HepG2 (cell line): ENCODE data around the gene PRCD. TPM values are rescaled to one million over a fixed set of nuclear protein-coding genes. Genes with fewer than 3 reads are reported as not detected.

Experiments
- ATRX ChIP-seq: sonication (generic); formaldehyde crosslinking; IDR thresholded peaks from 2 replicates; pipeline ENCODE4 v1.4.0; 2020; ENCODE audit warnings: missing genetic modification reagents, borderline replicate concordance
- CENPT ChIP-seq: sonication (generic); formaldehyde crosslinking; IDR thresholded peaks from 2 replicates; pipeline ENCODE4 v1.8.0; 2022; ENCODE audit warnings: low read depth, mild to moderate bottlenecking, moderate library complexity, missing genetic modification reagents
- EHMT2 ChIP-seq: fragments of 200-600 bp; sonication (generic); IDR thresholded peaks from 2 replicates; pipeline ENCODE4 v1.7.0; 2017; ENCODE audit warnings: antibody characterized with exemption, low read depth, low read length, borderline replicate concordance
- GATAD2A ChIP-seq: IDR thresholded peaks from 2 replicates; pipeline ENCODE4 v1.6.1; 2016
- HDAC2 ChIP-seq: sonication (generic); formaldehyde crosslinking; IDR thresholded peaks from 2 replicates; pipeline ENCODE4 v1.4.0; 2020; ENCODE audit warnings: missing genetic modification reagents
- HHEX ChIP-seq: IDR thresholded peaks from 2 replicates; pipeline ENCODE4 v1.6.1; 2016; ENCODE audit warnings: control low read depth
- LCORL ChIP-seq, 2 experiments: fragments of 450-650 bp in 1 of 2; sonication (generic) in 1 of 2; formaldehyde crosslinking in 1 of 2; IDR thresholded peaks; 2 replicates each; pipeline versions ENCODE4 v1.5.0 to v1.6.1; 2017 to 2020; ENCODE audit warnings: antibody characterized with exemption in 1 of 2, missing genetic modification reagents in 1 of 2
- MAFF ChIP-seq: IDR thresholded peaks from 2 replicates; pipeline ENCODE4 v1.6.1; 2011; ENCODE audit warnings: low read depth, low read length, improper control_type of control experiment
- MEF2D ChIP-seq: sonication (generic); formaldehyde crosslinking; IDR thresholded peaks from 2 replicates; pipeline ENCODE4 v1.5.1; 2020; ENCODE audit warnings: mild to moderate bottlenecking, missing genetic modification reagents
- MXI1 ChIP-seq: IDR thresholded peaks from 3 replicates; pipeline ENCODE4 v1.6.1; 2012; ENCODE audit warnings: low read depth, low read length, inconsistent platforms, borderline replicate concordance
- MYC ChIP-seq: sonication (generic); formaldehyde crosslinking; IDR thresholded peaks from 2 replicates; pipeline ENCODE4 v1.9.0; 2021; ENCODE audit warnings: missing genetic modification reagents, borderline replicate concordance
- SMC3 ChIP-seq: IDR thresholded peaks from 2 replicates; pipeline ENCODE4 v1.6.1; 2011; ENCODE audit warnings: low read length, improper control_type of control experiment
- TARDBP ChIP-seq: sonication (generic); formaldehyde crosslinking; IDR thresholded peaks from 2 replicates; pipeline ENCODE4 v1.8.0; 2022; ENCODE audit warnings: mild to moderate bottlenecking, missing genetic modification reagents
- ZBTB38 ChIP-seq: sonication (generic); formaldehyde crosslinking; IDR thresholded peaks from 2 replicates; pipeline ENCODE4 v1.5.1; 2020; ENCODE audit warnings: mild to moderate bottlenecking, missing genetic modification reagents
- ZBTB7A ChIP-seq: sonication (generic); formaldehyde crosslinking; IDR thresholded peaks from 2 replicates; pipeline ENCODE4 v1.8.0; 2022; ENCODE audit warnings: mild to moderate bottlenecking, missing genetic modification reagents
- ZEB1 ChIP-seq: IDR thresholded peaks from 2 replicates; pipeline ENCODE4 v1.6.1; 2012; ENCODE audit warnings: mild to moderate bottlenecking, low read depth, inconsistent platforms; ENCODE audit not compliant: insufficient replicate concordance
- ZNF550 ChIP-seq: sonication (generic); formaldehyde crosslinking; IDR thresholded peaks from 2 replicates; pipeline ENCODE4 v1.4.0; 2020; ENCODE audit warnings: mild to moderate bottlenecking, missing genetic modification reagents, borderline replicate concordance
- ZNF781 ChIP-seq: sonication (generic); formaldehyde crosslinking; IDR thresholded peaks from 2 replicates; pipeline ENCODE4 v1.5.1; 2020; ENCODE audit warnings: borderline replicate concordance, mild to moderate bottlenecking, missing genetic modification reagents; ENCODE audit errors: not compliant biosample characterization
- ZNF850 ChIP-seq: sonication (generic); formaldehyde crosslinking; conservative IDR thresholded peaks from 2 replicates; pipeline ENCODE4 v1.9.0; 2021; ENCODE audit warnings: mild to moderate bottlenecking, missing genetic modification reagents
- polyA plus RNA-seq, 8 experiments: library from polyadenylated mRNA; depleted of rRNA in 3 of 8; stranded (reverse) in 7 of 8; unstranded in 1 of 8; fragments of >200 nt; fragmentation: Illumina TruSeq in 4 of 8; extraction: Trizol in 4 of 8; gene quantifications; 2 replicates each; pipeline versions ENCODE4 v1.2.1 to v1.2.3, GENCODE V29; 2011 to 2016; ENCODE audit warnings: low read depth in 4 of 8, missing spikeins in 1 of 8, mixed read lengths in 1 of 8; ENCODE audit not compliant: insufficient read depth in 1 of 8
- total RNA-seq, 5 experiments: library from RNA; depleted of rRNA; stranded (reverse); fragments of >200 nt; fragmentation: Illumina TruSeq; extraction: Trizol; gene quantifications; 2 replicates each; pipeline ENCODE4 v1.2.3, GENCODE V29; 2016; ENCODE audit warnings: low read depth in 1 of 5
- TF ChIP-seq, protein P1 (sequence below): sonication (generic); formaldehyde crosslinking; IDR thresholded peaks from 2 replicates; pipeline ENCODE4; 2020; ENCODE audit warnings: missing genetic modification reagents, mild to moderate bottlenecking, borderline replicate concordance
- TF ChIP-seq, protein P2 (sequence below): sonication (generic); formaldehyde crosslinking; IDR thresholded peaks from 2 replicates; pipeline ENCODE4 v1.4.0; 2020; ENCODE audit warnings: low read depth, missing genetic modification reagents
- TF ChIP-seq, protein P3 (sequence below): IDR thresholded peaks from 2 replicates; pipeline ENCODE4 v1.6.1; 2016; ENCODE audit warnings: mild to moderate bottlenecking

PRCD gene
- total and polyA plus RNA-seq, 2 of the 13 experiments (the other 11 are each of a cell fraction or from before 2014, with no cell fraction given): 0.51 TPM; not detected in 1

DNA sequence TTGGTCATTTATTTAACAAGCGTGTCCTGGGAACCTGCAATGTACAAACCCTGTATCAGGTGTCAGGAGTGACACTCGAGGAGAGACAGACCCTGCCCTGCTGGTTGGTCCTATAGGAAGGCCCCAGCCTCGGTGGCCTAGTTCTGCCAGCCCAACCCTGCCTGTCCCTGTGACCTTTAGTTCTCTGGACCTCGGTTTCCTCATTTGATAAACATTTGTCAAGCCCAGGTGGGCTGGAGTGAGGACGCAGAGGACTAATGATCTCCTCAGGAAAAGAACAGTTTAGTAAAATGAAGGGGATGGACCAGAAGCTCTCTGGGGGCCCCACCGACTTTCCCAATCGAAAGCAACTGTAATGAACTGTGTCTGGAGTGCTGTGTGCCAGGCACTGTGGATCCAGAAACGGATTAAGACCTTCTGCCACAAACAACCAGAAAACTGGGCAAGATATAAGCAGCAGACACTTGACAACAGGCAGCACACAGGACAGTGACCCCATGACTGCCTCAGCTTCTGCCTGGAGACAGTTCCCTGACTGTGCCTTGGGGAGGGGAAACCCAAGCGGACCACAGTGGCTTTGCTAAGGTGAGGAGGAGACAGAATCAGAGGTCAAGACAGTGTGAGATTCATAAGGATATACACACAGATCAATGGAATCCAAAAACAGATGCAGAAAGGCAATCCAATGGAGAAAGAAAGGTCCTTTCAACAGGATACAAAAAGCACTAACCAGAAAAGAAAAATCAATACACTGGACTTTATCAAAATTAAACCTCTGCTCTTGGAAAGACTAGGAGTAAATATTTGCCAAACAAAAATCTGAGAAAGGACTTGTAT lies 8.8 kb downstream of the PRCD start (continued):
- TF ChIP-seq, protein P1, sequence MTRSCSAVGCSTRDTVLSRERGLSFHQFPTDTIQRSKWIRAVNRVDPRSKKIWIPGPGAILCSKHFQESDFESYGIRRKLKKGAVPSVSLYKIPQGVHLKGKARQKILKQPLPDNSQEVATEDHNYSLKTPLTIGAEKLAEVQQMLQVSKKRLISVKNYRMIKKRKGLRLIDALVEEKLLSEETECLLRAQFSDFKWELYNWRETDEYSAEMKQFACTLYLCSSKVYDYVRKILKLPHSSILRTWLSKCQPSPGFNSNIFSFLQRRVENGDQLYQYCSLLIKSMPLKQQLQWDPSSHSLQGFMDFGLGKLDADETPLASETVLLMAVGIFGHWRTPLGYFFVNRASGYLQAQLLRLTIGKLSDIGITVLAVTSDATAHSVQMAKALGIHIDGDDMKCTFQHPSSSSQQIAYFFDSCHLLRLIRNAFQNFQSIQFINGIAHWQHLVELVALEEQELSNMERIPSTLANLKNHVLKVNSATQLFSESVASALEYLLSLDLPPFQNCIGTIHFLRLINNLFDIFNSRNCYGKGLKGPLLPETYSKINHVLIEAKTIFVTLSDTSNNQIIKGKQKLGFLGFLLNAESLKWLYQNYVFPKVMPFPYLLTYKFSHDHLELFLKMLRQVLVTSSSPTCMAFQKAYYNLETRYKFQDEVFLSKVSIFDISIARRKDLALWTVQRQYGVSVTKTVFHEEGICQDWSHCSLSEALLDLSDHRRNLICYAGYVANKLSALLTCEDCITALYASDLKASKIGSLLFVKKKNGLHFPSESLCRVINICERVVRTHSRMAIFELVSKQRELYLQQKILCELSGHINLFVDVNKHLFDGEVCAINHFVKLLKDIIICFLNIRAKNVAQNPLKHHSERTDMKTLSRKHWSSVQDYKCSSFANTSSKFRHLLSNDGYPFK (CRISPR knock-in tag): no peak
- TF ChIP-seq ZNF781 (CRISPR knock-in tag): peak; percentile 67
- peak; percentile 42; the same call in 1 of the 2 replicates for TF ChIP-seq GATAD2A (CRISPR knock-in tag)
- TF ChIP-seq HHEX (CRISPR knock-in tag): no peak
- TF ChIP-seq LCORL (IDR thresholded peaks at IDR 0.05): no peak
- peak; percentile 65 for TF ChIP-seq LCORL (CRISPR knock-in tag; IDR thresholded peaks at IDR 0.05)
- TF ChIP-seq, protein P2, sequence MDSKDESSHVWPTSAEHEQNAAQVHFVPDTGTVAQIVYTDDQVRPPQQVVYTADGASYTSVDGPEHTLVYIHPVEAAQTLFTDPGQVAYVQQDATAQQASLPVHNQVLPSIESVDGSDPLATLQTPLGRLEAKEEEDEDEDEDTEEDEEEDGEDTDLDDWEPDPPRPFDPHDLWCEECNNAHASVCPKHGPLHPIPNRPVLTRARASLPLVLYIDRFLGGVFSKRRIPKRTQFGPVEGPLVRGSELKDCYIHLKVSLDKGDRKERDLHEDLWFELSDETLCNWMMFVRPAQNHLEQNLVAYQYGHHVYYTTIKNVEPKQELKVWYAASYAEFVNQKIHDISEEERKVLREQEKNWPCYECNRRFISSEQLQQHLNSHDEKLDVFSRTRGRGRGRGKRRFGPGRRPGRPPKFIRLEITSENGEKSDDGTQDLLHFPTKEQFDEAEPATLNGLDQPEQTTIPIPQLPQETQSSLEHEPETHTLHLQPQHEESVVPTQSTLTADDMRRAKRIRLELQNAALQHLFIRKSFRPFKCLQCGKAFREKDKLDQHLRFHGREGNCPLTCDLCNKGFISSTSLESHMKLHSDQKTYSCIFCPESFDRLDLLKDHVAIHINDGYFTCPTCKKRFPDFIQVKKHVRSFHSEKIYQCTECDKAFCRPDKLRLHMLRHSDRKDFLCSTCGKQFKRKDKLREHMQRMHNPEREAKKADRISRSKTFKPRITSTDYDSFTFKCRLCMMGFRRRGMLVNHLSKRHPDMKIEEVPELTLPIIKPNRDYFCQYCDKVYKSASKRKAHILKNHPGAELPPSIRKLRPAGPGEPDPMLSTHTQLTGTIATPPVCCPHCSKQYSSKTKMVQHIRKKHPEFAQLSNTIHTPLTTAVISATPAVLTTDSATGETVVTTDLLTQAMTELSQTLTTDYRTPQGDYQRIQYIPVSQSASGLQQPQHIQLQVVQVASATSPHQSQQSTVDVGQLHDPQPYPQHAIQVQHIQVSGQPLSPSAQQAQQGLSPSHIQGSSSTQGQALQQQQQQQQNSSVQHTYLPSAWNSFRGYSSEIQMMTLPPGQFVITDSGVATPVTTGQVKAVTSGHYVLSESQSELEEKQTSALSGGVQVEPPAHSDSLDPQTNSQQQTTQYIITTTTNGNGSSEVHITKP (CRISPR knock-in tag): no peak
- 0 out of 2 replicates have a peak, but pooled peaks have one; percentile 33 for TF ChIP-seq HDAC2
- TF ChIP-seq ZBTB38 (CRISPR knock-in tag): peak; percentile 52; the same call in 1 of the 2 replicates
- TF ChIP-seq ZBTB7A: no peak
- no peak for TF ChIP-seq ZNF850 (CRISPR knock-in tag)
- TF ChIP-seq ZNF550: no peak
- no peak for TF ChIP-seq MXI1
- TF ChIP-seq EHMT2: no peak
- no peak for TF ChIP-seq CENPT (CRISPR knock-in tag)
- TF ChIP-seq SMC3: no peak
- TF ChIP-seq, protein P3, sequence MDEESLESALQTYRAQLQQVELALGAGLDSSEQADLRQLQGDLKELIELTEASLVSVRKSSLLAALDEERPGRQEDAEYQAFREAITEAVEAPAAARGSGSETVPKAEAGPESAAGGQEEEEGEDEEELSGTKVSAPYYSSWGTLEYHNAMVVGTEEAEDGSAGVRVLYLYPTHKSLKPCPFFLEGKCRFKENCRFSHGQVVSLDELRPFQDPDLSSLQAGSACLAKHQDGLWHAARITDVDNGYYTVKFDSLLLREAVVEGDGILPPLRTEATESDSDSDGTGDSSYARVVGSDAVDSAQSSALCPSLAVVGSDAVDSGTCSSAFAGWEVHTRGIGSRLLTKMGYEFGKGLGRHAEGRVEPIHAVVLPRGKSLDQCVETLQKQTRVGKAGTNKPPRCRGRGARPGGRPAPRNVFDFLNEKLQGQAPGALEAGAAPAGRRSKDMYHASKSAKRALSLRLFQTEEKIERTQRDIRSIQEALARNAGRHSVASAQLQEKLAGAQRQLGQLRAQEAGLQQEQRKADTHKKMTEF (CRISPR knock-in tag): no peak
- TF ChIP-seq TARDBP: no peak
- TF ChIP-seq MAFF: no peak
- TF ChIP-seq MYC (CRISPR knock-in tag): no peak
- TF ChIP-seq MEF2D: peak; percentile 80; the same call in 1 of the 2 replicates
- TF ChIP-seq ZEB1: peak; percentile 63
- TF ChIP-seq ATRX (CRISPR knock-in tag): no peak
